GM19351 (cell line): ENCODE results near the gene PRPF8.
"Not testable (repeated sequence)": the region's sequence is repeated elsewhere in the genome, so short reads cannot be mapped to it uniquely, and the experiment has no call there.

Experiments
- ATAC-seq: cut with Tn5 transposase; IDR thresholded peaks from one replicate; pipeline ENCODE4 v1.9.1; 2021; ENCODE audit warnings: mild to moderate bottlenecking, moderate library complexity; ENCODE audit not compliant: unreplicated experiment

Gene PRPF8

GRCh38 chr17:1684378-1685189, at the start of gene PRPF8:
TSS of gene PRPF8 (minus strand) at chr17:1684867. CDS start at chr17:1684571, 296 bp downstream.
- peak; percentile 98 for ATAC-seq

GRCh38 chr17:1733759-1734158, 49.1 kb upstream of the PRPF8 start:
- no peak for ATAC-seq

- ATAC-seq, result no peak
These were observed 48.2 kb upstream of the PRPF8 start for GRCh38 chr17:1732833-1733321.

GRCh38 chr17:1732241-1732832, 47.7 kb upstream of the PRPF8 start:
- ATAC-seq, result no peak

GRCh38 chr17:1731194-1731506, 46.5 kb upstream of the PRPF8 start:
- no peak for ATAC-seq

- ATAC-seq, result no peak
These were observed 45.9 kb upstream of the PRPF8 start for GRCh38 chr17:1730326-1731193.

GRCh38 chr17:1729966-1730325, 45.3 kb upstream of the PRPF8 start:
- ATAC-seq, result no peak

- no peak for ATAC-seq
These were observed 43.4 kb upstream of the PRPF8 start for GRCh38 chr17:1727876-1728630.

GRCh38 chr17:1727258-1727789, 42.7 kb upstream of the PRPF8 start:
- ATAC-seq, result no peak

- no peak for ATAC-seq
These were observed 42.1 kb upstream of the PRPF8 start for GRCh38 chr17:1726626-1727257.

- ATAC-seq, result no peak
These were observed 41.2 kb upstream of the PRPF8 start for GRCh38 chr17:1725642-1726511.

GRCh38 chr17:1724869-1725641, 40.4 kb upstream of the PRPF8 start:
- ATAC-seq, result peak; percentile 33

- peak; percentile 60 for ATAC-seq
These were observed 39.7 kb upstream of the PRPF8 start, which contains the start of gene WDR81 for GRCh38 chr17:1724351-1724868. TSS of gene WDR81 (plus strand) at chr17:1724704. CDS start at chr17:1724960, 256 bp downstream.

- not testable (repeated sequence) for ATAC-seq
These were observed 37.4 kb upstream of the PRPF8 start for GRCh38 chr17:1722022-1722421.

- no peak for ATAC-seq
These were observed 36.3 kb upstream of the PRPF8 start for GRCh38 chr17:1720856-1721386.

- ATAC-seq, result no peak
These were observed 33.9 kb upstream of the PRPF8 start for GRCh38 chr17:1718362-1719165.
